Measurements from ENCODE around the gene TMC4.
A peak's percentile ranks its signal among the peaks of the same experiment; 100 is the strongest.

Gene TMC4

DNA sequence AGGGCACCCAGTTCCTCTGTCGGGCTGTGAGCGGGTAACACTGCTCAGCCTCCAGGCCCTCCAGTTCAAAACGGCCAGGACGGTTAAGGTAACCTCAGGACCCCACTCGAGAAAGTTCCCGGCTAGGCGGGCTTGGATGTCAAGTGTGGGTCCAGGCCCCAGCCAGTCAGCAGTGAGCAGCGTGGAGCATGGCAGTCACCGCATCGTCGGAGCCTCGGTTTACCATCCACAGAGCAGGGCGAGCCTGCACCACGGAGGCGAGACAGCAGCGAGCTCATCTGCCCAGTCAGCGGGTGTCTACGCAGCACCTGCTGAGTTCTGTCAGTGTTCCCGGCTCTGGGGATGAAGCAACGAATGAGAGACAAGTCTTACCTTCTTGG lies 43.4 kb downstream of the TMC4 start:
- DNase-seq (ENCODE audit: low spot score) = no peak

DNA sequence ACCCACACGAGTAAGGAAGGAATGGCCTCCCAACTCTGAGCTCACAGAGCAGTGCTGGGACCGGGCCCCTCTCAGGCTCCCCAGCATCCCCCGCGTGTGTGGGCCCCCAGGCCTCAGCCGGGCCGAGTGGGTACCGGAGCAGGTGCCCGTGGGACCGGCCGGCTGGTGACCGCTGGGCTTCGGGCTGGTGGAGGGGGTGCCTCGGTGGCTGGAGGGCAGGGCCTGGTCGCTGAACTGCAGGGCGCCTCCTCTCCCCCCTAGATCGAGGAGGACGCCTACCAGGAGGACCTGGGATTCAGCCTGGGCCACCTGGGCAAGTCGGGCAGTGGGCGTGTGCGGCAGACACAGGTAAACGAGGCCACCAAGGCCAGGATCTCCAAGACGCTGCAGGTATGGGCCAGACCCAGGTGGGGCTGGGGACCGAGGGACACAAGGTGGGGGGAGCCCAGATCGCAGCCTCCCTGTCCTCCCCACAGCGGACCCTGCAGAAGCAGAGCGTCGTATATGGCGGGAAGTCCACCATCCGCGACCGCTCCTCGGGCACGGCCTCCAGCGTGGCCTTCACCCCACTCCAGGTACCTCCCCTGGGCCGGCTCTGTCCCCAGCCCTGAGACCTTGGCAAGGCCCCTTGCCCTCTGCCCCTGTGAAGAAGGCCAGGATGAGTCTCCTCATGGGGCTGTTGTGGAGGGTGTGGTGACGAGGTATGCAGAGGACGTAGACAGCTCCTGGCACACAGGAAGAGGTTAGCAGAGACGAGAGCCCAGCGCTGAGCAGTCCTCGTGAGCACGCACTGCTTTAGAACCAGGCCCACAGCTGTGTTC lies 44.0 kb downstream of the TMC4 start:
- no peak for DNase-seq (ENCODE audit: low spot score)

DNA sequence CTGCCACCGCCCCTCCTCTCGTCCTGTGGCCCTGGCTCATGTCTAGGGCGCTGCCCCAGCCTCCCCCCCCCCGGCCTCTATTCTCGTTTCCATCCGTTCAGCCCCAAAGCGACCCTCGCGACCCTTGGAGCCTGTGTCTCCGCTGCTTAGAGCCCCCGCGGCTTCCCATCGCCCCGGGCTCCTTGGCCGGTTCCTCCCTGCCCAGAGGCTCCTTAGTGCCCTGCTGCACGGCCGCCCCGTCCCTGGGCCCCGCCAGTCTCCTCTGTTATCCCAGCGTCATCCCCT lies 44.6 kb downstream of the TMC4 start:
- no peak for DNase-seq (ENCODE audit: low spot score)

DNA sequence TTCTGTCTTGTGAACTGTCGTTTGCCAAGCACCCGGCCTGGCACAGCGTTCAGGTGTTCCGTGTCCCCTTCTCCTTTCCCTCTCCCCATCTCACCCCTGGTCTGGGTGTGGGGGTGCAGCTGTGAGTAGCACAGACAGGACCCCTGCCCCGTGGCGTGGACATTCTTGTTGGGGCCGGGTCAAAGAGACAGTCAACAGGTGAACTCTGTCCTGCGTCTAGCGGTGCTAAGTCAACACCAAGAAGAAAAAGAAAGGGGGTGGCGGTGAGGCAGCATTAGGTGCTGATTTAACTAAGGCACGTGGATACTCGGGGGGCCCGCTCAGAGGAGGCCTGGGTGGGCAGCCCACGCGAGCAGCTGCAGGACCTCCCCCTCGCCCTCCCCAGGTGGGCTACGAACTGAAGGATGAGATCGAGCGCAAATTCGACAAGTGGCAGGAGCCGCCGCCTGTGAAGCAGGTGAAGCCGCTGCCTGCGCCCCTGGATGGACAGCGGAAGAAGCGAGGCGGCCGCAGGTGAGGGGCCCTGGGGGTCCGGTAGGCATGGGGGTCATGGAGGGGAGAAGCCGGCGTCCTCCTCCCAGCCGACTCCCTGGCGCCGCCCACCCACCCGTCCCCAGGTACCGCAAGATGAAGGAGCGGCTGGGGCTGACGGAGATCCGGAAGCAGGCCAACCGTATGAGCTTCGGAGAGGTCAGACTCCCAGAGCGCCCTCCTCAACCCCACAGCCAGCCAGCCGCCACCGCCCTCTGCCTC lies 45.1 kb downstream of the TMC4 start:
- no peak for DNase-seq (ENCODE audit: low spot score)

DNA sequence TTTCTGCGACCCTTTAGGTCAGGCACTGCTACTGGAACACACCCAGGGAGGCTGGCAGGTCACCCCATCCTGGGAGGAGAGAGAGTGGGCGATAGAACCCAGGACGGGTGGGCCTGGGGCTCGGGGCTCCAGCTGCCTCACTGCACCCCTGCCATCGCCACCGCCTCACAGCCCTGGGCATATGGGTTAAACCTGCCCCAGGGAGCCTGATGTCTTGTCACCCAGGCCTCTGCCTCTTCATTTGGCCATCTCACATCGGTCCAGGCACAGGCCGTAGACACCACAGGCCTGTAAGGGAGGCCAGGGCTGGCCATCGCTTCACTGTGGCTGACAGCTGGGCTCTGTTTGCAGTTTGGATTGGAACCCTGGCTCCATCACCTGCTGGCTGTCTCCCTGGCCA lies 47.2 kb downstream of the TMC4 start:
- no peak for DNase-seq (ENCODE audit: low spot score)

DNA sequence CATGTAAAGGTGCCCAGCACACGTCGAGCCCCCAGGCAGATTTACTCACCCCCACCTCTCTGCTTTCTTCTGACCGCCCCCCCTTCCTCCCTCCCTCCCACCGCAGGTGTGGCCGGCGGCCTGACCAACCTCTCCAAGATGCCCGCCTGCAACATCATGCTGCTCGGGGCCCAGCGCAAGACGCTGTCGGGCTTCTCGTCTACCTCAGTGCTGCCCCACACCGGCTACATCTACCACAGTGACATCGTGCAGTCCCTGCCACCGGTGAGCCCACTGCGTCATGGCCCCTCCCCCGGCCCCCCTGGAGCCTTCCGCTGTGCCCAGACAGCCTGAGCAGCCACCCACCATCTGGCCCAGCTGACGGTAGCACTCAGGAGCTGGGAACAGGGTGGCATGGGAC lies 48.6 kb downstream of the TMC4 start:
- no peak for DNase-seq (ENCODE audit: low spot score)

DNA sequence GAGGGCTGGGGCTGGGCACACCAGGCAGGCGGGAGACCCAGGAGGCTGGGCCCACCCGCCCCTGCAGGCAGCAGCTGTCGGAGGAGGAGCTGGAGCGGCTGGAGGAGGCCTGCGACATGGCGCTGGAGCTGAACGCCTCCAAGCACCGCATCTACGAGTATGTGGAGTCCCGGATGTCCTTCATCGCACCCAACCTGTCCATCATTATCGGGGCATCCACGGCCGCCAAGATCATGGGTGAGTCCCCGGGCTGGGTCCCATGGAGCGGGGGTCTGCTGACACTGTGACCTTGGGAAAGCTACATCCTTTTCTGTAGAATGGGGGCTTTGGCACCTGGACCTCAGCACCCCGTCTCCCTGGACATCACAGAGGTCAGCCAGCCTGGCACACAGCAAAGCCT lies 49.3 kb downstream of the TMC4 start:
- no peak for DNase-seq (ENCODE audit: low spot score)

DNA sequence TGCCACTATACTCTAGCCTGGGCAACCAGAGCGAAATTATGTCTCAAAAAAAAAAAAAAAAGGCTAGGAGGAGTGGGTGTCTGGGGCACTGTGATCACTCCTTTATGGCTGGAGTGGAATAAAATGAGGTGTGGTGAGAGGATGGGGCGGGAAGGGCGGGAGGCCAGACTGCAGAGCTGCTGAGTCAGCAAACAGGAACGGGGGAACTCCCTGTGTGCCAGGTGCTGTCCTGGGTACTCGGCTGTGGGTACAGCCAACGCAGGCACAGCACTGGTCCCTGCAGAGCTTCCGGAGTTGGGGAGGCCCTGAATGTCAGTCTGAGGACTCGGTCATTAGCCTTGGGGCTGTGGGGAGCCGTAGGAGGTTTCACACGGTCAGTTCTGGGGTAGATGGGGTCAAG lies 51.7 kb downstream of the TMC4 start:
- DNase-seq (ENCODE audit: low spot score) = no peak

DNA sequence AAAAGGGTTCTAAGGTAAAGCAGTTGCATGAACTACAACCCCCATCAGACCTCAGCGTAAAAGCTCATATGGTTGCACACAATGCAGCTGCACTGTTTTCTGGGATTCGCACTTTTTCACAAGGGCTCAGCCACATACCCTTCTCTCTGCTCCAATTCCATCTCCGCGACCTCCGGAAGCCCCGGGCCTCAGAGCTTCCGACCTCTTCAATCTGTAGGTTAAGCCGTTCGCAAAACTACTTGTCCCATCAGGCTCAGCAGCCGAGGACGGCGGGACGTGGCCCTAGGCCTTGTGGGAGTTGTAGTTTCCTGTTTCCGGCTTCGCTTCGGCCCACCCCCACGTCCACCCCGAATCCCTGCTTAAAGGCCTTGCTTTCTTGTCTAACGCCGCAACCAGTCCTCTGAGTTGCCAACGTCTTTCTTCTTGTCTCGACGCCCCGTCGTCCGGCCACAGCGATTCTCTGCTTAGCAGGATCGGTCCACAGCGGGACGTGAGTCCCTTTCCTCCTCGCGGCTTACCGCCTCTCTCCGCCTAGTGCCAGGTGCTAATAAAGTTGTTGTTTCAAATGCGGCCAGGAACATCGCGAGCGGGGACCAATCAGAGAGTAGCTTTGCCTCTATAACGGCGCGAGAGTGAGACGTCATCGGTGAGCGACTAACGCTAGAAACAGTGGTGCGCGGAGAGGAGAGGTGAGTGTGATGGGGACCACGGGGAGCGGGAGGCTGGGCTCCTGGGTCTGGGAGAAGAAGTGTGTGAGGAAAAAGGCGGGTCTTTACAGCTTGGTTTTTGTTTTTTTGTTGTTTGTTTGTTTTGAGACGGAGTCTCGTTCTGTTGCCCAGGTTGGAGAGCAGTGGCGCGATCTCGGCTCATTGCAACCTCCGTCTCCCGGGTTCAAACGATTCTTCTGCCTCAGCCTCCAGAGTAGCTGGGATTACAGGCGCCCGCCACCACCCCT lies 57.6 kb downstream of the TMC4 start, which contains the start of the genes PRPF31 and TFPT:
PRPF31 (plus strand) TSS at position 646 of the 955 bp plus-strand sequence. CDS start 2,525 bp downstream, outside the sequence.
TFPT (minus strand) TSS at position 549 of the 955 bp plus-strand sequence; CDS start at position 161, 388 bp downstream.
- peak; percentile 96 for DNase-seq (ENCODE audit: low spot score)

DNA sequence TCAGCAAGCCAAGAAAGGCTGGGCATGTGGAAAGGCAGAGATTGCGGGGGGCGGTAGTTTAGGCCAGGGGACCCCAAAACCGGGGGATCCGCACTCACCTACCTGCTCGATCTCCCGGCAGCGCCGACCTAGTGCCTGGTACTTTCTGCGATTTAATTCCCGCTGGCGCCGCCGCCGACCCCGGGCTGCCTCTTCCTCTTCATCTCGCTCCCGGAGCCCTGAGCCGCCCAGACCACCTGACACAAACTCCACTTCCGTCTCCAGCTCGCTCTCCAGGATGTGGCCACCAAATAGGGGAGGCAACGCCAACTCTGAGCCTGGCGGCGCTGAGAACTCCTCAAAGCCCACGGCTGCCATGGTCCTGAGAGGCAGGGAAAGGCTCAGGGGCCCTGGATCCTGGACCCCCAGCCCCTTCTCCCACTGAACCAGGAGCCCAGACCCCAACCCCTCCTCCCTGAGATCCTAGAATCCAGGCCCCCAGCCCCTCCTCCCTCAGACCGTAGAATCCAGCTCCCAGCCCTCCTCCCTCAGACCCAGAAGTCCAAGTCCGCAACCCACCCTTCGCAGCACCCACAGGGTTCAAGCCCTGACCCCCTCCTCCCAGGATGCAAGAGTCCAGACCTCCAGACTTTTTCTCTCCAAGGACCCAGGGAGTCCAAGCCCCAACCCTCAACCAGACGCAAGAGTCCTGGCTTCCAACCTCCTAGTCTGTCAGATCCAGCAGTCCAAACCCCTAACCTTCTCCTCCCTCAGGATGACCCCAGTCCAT lies 58.4 kb downstream of the TMC4 start:
- peak; percentile 52 for DNase-seq (ENCODE audit: low spot score)
